GM19023 (cell line): ENCODE data around the gene RDH14.

Source experiments
- ATAC-seq: cut with Tn5 transposase; IDR thresholded peaks from one replicate; pipeline ENCODE4 v1.9.1; 2021; ENCODE audit warnings: mild to moderate bottlenecking, moderate library complexity; ENCODE audit not compliant: unreplicated experiment

Gene RDH14, protein sequence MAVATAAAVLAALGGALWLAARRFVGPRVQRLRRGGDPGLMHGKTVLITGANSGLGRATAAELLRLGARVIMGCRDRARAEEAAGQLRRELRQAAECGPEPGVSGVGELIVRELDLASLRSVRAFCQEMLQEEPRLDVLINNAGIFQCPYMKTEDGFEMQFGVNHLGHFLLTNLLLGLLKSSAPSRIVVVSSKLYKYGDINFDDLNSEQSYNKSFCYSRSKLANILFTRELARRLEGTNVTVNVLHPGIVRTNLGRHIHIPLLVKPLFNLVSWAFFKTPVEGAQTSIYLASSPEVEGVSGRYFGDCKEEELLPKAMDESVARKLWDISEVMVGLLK

GRCh38 chr2:18560031-18560796, at the start of gene RDH14:
RDH14 (minus strand) TSS chr2:18560653; CDS start chr2:18560572, 81 bp downstream.
- ATAC-seq, result peak; percentile 93

GRCh38 chr2:18610090-18610489, 49.6 kb upstream of the RDH14 start:
- ATAC-seq, result no peak

- no peak for ATAC-seq
Measured at GRCh38 chr2:18605115-18605514, 44.7 kb upstream of the RDH14 start.

DNA sequence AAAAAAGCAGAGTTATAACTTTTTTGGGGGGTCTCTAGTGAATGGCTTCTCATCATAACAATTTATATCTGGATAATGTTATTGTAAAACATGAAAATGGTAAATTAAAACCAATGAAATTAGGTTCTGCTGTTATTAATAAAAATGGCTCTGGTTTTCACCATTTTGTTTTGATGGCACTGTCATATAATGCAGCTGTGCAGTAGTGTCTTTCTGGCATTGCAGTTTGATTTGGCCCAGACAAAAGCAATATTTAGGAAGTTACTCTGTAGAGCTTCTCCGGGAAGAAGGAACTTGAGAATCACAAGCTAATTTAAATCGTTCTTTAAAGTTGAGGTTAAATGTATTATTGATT, 44.1 kb upstream of the RDH14 start:
- no peak for ATAC-seq

DNA sequence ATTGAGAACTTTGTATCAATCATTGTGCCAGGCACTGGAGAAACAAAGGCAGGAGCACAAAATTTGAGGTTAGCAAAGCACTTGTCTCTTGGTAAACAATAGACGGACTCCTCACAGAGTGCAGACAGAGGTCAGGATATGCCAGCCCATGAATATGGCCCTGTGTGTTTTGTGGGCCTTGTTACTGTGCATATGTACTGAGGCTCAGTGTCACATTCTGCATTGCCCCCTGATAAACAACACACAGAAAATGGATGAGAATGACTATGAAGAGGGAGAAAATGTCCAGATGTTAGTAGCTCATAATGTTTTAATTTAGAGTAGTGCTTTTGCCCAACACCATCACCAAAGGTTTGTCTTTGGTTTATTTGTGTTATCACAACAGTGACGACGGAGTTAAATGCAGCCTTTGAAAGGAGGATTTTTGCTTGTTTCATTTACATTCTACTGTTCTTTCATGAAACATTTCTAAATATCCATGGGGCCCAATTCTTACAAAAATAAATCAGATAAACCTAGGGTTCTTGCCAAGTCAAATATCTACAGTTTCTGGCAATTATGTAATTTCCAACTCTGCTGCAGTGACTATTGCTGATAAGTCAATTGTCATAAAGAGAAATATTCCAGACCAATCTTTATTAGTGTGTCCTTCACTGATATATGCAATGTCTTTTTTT, 43.5 kb upstream of the RDH14 start:
- ATAC-seq, result no peak

DNA sequence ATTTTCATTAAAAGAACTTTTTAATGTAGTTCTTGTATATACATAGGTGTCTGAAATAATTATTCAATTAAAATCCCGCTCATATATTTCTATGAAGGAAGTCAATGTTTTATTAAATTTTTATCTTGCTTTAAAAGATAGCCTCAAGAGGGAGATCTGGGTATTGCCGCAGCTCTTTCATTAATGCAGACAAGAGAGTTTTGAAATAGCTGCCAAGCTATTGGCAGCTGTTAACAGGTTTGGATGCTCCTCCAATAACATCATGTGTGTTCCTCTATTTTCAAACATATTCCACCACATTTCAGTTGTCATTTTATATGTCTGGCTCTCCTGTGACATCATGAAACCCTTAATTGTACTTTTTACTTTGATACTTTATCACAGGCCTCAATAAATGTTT, 41.8 kb upstream of the RDH14 start:
- no peak for ATAC-seq

GRCh38 chr2:18600255-18600613, 39.8 kb upstream of the RDH14 start:
- no peak for ATAC-seq

- ATAC-seq, result no peak
Measured at GRCh38 chr2:18599509-18600254, 39.2 kb upstream of the RDH14 start.

GRCh38 chr2:18598848-18599484, 38.5 kb upstream of the RDH14 start:
- ATAC-seq, result no peak

GRCh38 chr2:18597618-18598017, 37.2 kb upstream of the RDH14 start:
- ATAC-seq, result no peak

DNA sequence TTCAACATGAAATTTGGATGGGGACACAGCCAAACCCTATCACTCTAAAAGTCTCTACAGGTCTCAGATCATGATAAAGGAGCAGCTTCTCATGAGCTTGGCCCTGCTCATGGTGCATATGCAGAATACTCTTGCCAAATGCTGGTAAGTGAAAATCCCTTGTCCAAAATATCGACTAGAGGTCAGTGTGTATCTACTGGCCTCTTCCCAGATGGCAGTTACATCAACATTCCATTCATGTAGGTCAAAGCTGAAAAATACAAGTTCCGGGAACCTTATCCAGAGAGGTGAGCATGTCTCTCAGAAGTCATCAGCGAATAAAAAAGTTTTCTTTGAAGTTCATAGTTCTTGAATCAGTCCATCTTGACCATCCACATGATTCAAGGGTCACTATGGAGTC, 36.5 kb upstream of the RDH14 start:
- no peak for ATAC-seq

DNA sequence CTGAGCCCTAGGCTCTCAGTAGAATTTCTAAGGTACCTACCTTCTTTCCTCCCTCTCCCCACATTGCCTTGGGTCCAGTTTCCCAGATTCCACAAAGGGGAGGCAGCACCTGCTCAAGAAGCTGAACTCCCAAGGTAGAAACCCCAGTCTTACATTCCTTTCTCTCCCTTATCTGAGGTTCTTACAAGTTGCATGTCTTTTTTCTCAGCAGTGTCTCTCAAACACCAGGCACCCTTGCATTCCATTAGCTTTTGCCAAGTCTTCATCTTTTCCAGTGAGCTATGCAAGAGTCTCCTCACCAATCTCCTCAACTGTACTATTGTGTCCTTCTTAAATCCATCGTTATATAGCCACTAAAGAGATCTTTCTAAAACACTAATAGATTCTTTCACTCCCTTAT, 33.0 kb upstream of the RDH14 start:
- no peak for ATAC-seq

DNA sequence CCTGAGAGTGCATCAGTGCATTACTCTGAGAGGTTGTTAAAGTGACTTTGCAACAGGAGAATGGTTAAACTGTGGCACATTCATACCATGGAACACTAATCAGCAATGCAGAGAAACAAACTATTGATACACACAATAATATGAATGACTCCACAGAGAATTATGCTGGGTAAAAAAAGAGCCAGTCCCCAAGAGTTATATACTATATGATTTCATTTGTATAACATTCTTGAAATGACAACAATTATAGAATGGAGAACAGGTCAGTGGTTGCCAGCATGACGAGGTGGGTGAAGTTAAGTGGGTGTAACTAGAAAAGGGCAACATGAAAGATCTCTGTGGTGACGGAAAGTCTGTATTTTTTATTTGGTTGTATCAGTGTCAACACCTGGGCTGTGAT, 31.9 kb upstream of the RDH14 start:
- ATAC-seq, result no peak

GRCh38 chr2:18589354-18589753, 28.9 kb upstream of the RDH14 start, which contains the start of gene NT5C1B:
NT5C1B (minus strand) TSS chr2:18589569; CDS start chr2:18589468, 101 bp downstream.
- ATAC-seq, result no peak

DNA sequence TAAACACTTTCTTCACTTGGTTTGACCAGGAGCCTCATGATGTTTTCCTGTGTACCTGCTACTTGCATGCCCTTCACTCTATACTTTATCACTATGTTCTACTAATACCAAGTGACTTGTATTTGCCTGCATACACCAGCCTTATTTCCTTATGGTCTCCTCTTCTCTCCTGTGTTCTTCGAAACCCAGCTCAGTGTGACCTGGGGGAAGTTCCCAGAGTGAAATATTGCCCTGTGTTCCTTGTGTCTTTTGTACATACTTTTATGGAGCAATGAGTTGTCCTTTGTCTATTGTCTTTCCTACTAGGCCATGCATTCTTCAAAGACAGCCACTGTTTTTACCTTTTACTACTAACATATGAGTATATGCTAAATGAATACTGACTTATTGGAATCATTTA, 28.3 kb upstream of the RDH14 start:
- no peak for ATAC-seq

DNA sequence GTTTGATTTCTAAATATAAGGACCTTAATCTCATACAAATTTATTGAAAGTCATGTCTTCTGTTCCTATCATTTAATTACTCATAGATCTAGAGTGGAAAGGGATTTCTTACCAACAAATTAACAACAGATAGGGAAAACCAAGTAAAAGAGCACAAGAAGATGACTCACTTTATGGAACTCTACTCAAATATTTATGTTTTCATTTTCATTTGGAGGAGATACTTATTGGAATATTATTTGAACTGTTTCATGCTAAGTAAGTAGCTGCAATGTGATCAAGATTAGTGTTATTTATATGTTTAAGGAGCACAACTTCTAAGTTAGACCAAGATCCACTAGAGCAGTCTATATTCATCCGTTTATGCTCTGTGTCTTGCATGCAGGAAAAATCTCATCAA, 27.6 kb upstream of the RDH14 start:
- no peak for ATAC-seq

DNA sequence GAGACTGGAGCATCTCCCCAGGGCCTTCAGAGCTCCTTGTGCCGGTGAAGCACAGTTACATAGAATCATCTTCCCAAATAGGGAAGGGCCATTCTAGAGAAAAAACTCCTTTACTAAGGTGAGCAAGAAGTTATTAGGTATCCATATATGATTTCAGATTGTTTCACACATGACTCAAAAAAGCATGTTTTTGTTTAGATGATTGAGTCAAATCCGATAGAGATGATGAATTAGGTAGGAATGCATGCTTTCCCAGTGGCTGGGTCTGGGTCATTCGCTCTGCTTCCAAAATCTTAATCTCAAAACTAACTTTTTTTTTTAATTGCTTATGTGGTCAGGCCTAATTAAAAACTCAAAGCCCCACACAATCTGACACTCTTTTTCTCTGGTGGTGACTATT, 25.1 kb upstream of the RDH14 start:
- ATAC-seq, result no peak

DNA sequence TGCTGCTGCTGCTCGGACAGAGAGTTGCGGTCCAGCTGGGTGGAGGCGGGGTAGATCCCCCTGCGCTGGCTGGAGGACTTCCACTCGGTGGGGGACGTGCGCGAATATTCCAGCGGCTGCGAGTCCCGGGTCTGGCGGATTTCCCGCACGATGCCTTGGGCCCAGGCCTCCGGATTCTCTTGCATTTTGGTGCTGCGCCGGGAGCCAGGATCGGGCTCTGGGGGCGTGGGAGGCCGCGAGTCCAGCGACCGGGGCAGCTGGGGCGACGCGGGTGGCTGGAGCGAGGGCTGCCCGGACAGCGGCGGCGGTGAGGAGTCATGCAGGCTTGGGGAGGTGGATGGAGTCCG, 24.1 kb upstream of the RDH14 start:
- ATAC-seq, result no peak

DNA sequence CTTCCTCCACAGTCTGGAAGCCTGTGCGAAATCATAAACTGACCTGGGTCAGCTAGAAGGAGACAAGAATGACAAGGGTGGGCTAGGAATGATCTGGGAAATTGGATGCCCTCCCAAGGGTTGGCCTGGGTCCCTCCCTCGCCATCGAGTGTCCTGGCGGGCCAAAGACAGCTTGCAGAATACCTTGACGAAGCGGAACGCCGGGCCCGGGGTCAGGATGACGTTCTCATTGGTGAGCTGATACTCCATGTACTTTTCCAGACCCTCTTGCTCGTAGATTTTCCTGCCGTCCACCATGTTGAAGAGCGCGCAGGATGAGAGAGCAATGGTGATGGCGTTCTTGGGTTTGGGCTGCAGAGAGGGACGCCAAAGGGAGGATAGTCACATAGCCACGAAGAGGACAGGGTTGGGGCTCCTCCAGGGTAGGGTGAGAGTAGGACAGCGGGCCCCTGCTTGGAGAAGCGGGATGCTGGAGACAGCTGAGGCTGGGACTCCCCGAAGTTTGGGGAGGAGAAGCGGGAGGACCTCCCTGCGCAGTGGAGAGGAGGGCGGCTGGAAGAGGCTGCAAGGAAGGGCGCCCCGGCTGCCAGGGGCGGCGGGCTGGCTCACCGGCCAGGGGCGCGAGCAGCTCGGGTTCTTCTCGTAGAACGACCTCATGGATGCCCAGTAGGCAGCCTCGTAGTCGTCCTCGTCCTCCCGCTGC, 23.6 kb upstream of the RDH14 start:
- no peak for ATAC-seq

DNA sequence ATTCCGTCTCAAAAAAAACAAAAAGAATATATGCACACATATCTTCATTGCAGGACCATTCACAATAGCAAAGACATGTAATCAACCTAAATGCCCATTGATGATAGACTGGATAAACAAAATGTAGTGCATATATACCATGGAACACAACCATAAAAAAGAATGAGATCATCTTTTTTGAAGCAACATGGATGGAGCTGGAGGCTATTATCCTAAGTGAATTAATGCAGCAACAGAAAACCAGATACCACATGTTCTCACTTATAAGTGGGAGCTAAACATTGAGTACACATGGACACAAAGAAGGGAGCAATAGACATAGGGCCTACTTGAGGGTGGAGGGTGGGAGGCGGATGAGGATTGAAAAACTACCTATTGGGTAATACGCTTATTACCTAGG, 20.2 kb upstream of the RDH14 start:
- no peak for ATAC-seq
